Smooth muscle cell of trachea (primary cell): Measurements from ENCODE around the gene UBXN7. TPM values are rescaled to one million over a fixed set of nuclear protein-coding genes. Genes with fewer than 3 reads are reported as not detected.

Experiments used
- total RNA-seq: library from RNA; depleted of rRNA; stranded (reverse); fragments of >200 nt; gene quantifications from 2 replicates; pipeline ENCODE4 v1.2.1, GENCODE V29; 2014

The UBXN7 gene, protein sequence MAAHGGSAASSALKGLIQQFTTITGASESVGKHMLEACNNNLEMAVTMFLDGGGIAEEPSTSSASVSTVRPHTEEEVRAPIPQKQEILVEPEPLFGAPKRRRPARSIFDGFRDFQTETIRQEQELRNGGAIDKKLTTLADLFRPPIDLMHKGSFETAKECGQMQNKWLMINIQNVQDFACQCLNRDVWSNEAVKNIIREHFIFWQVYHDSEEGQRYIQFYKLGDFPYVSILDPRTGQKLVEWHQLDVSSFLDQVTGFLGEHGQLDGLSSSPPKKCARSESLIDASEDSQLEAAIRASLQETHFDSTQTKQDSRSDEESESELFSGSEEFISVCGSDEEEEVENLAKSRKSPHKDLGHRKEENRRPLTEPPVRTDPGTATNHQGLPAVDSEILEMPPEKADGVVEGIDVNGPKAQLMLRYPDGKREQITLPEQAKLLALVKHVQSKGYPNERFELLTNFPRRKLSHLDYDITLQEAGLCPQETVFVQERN
- total RNA-seq: 20.3 and 24.0 TPM in 2 replicates

DNA sequence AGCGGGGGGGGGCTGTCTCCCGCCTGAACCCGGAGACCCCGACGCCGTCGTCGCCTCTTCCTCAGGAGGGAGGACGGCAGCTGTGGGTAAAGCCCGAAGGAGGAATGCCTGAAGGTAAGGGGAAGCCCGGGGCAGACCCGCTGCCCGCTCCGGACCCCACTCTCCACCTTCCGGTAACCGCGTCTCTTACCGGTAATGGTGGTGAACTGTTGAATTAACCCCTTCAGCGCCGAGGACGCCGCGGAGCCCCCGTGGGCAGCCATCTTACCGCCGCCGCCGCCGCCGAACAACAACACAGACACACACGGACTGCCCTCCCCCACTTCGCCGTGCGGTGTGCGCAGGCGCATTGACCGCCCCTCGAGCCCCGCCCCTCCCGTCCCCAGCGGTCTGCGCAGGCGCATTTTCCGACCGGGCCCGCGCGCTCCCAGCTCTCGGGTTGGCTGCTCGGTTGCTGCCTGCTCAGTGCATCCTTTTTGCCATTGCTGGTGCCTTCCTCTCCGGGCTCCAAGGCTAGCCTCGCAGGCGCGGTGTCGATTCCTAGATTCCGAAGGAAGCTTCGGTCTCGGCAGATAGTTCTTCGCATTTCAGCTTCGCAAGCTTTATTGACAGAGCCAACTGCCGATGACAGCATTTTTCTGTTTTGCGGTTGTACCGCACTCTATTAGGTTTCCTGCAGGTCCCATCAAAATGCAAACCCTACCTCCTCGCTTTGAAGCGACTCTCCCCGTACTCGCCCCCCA, at the start of gene UBXN7:
Gene UBXN7, minus strand, starts transcription at position 291 of the 743 bp plus-strand sequence. Its CDS starts 28 bp downstream, at position 263.

DNA sequence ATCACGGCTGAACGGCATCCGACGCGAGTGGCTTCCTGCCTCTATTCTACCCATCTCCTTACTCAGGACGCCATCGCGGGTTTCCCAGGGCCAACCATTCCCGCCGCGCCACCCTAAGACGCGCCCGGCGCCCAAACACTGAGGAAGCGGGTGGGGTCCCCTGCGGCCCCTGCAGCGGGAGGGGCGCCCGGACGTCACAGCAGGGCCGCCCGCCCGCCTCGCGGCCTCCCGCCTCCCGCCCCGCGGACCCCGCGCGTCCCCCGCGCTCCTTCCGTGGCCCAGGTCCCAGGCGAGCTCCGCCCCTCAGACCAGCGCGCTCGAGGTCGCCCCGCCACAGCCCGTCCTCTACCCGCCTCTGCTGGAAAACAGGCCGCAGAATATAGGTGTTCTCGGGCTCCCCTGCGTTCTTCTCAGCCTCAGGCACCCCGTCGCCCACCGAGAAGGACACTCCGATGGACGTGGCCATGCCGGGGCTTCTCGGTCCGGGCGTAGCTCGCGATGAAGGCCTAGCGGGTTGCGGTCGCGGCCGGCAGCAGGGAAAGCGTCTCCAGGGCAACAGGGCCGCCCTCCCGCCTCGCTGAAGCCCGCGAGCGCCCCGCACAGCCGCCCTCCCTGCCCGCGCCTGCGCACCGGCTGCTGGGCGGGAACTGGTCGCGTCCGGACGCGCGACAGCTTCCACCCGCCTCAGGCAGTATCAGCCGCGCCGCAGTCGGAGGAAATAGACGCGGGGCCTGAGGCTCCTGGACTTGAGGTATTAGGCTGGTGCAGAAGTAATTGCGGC, 114.3 kb downstream of the UBXN7 start, which contains the start of gene DYNLT2B:
Gene DYNLT2B, minus strand, starts transcription at position 554 of the 781 bp plus-strand sequence. Its CDS starts 88 bp downstream, at position 466.

Other genes with a start within 250 kb of the UBXN7 start
- gene ZDHHC19, start 221.0 kb downstream of the UBXN7 start, total RNA-seq: not detected in 2 replicates
- not detected in 2 replicates for gene SLC51A, start 215.9 kb downstream of the UBXN7 start, total RNA-seq
- 90.5 and 104 TPM in 2 replicates for gene PCYT1A, start 144.7 kb downstream of the UBXN7 start, total RNA-seq
- 6.9 and 8.1 TPM in 2 replicates for gene DYNLT2B, start 114.2 kb downstream of the UBXN7 start, total RNA-seq
- gene TM4SF19, start 94.0 kb downstream of the UBXN7 start, total RNA-seq: not detected in 2 replicates
- 10.4 and 13.2 TPM in 2 replicates for gene RNF168, start 71.3 kb upstream of the UBXN7 start, total RNA-seq
- not detected in 2 replicates for gene SMCO1, start 82.9 kb upstream of the UBXN7 start, total RNA-seq
- 6.4 and 7.1 TPM in 2 replicates for gene WDR53, start 136.1 kb upstream of the UBXN7 start, total RNA-seq
- gene FBXO45, start 136.2 kb upstream of the UBXN7 start, total RNA-seq: 5.0 and 9.0 TPM in 2 replicates
- 0.58 and 1.5 TPM in 2 replicates for gene NRROS, start 207.3 kb upstream of the UBXN7 start, total RNA-seq